Trophoblast cell (in vitro differentiated cells and primary cell): ENCODE results near the gene HIRA.

Experiments used
- DNase-seq, 2 donors: peaks; one replicate each; pipeline ENCODE4 v3.0.0-alpha.2; 2016
- H2AFZ ChIP-seq: 2 replicates; pipeline ENCODE4 v1.6.1; 2013; ENCODE audit warnings: low read length, moderate library complexity, mild to moderate bottlenecking; ENCODE audit not compliant: insufficient read depth, poor library complexity
- H2AK5ac ChIP-seq: 2 replicates; pipeline ENCODE4 v1.6.1; 2013; ENCODE audit warnings: mild to moderate bottlenecking, low read length
- H2BK120ac ChIP-seq: 2 replicates; pipeline ENCODE4 v1.6.1; 2013; ENCODE audit warnings: low read length, mild to moderate bottlenecking, moderate library complexity; ENCODE audit not compliant: insufficient read depth, poor library complexity
- H2BK12ac ChIP-seq: 2 replicates; pipeline ENCODE4 v1.6.1; 2013; ENCODE audit warnings: mild to moderate bottlenecking, low read length, moderate library complexity
- H2BK5ac ChIP-seq: 2 replicates; pipeline ENCODE4 v1.6.1; 2013; ENCODE audit warnings: low read length, low read depth, moderate library complexity, mild to moderate bottlenecking; ENCODE audit not compliant: poor library complexity
- H3K14ac ChIP-seq: 2 replicates; pipeline ENCODE4 v1.6.1; 2013; ENCODE audit warnings: mild to moderate bottlenecking, low read length
- H3K18ac ChIP-seq: 2 replicates; pipeline ENCODE4 v1.6.1; 2013; ENCODE audit warnings: mild to moderate bottlenecking, low read length
- H3K23ac ChIP-seq: 2 replicates; pipeline ENCODE4 v1.6.1; 2013; ENCODE audit warnings: low read length
- H3K27ac ChIP-seq: 2 replicates; pipeline ENCODE4 v1.5.1; 2013; ENCODE audit warnings: low read depth, mild to moderate bottlenecking, inconsistent platforms, low read length, moderate library complexity
- H3K27me3 ChIP-seq: 2 replicates; pipeline ENCODE4 v1.6.1; 2013; ENCODE audit warnings: inconsistent platforms, mild to moderate bottlenecking, low read length, moderate library complexity; ENCODE audit not compliant: insufficient read depth
- H3K36me3 ChIP-seq, 2 experiments: 1 replicate in 1 of 2; 2 replicates in 1 of 2; pipeline ENCODE4 v1.6.1; 2013; ENCODE audit warnings: low read length in 2 of 2, mild to moderate bottlenecking in 2 of 2, moderate library complexity in 1 of 2; ENCODE audit not compliant: insufficient read depth in 2 of 2, control insufficient read depth in 1 of 2
- H3K4ac ChIP-seq: 2 replicates; pipeline ENCODE4 v1.6.1; 2013; ENCODE audit warnings: low read depth, mild to moderate bottlenecking, low read length, moderate library complexity
- H3K4me1 ChIP-seq, 2 experiments: 1 replicate in 1 of 2; 2 replicates in 1 of 2; pipeline ENCODE4 v1.6.1; 2013; ENCODE audit warnings: low read length in 2 of 2, mild to moderate bottlenecking in 2 of 2, moderate library complexity in 1 of 2; ENCODE audit not compliant: insufficient read depth in 2 of 2, control insufficient read depth in 1 of 2
- H3K4me2 ChIP-seq: 2 replicates; pipeline ENCODE4 v1.6.1; 2013; ENCODE audit warnings: inconsistent platforms, mild to moderate bottlenecking, low read length, moderate library complexity
- H3K4me3 ChIP-seq: 2 replicates; pipeline ENCODE4 v1.5.1; 2013; ENCODE audit warnings: mild to moderate bottlenecking, low read depth, low read length, inconsistent platforms
- H3K79me1 ChIP-seq: one replicate; pipeline ENCODE4 v1.6.1; 2013; ENCODE audit warnings: low read length
- H3K79me2 ChIP-seq: 2 replicates; pipeline ENCODE4 v1.6.1; 2013; ENCODE audit warnings: low read length, mild to moderate bottlenecking; ENCODE audit not compliant: control insufficient read depth, insufficient read depth, poor library complexity
- H3K9ac ChIP-seq: 2 replicates; pipeline ENCODE4 v1.6.1; 2013; ENCODE audit warnings: mild to moderate bottlenecking, low read length
- H3K9me3 ChIP-seq: 2 replicates; pipeline ENCODE4 v1.6.1; 2013; ENCODE audit warnings: low read depth, mild to moderate bottlenecking, control low read depth, inconsistent platforms, low read length; ENCODE audit not compliant: insufficient read depth
- H4K12ac ChIP-seq: 2 replicates; pipeline ENCODE4 v1.6.1; 2013; ENCODE audit warnings: low read depth, mild to moderate bottlenecking, low read length, moderate library complexity
- H4K8ac ChIP-seq: 2 replicates; pipeline ENCODE4 v1.6.1; 2013; ENCODE audit warnings: low read depth, mild to moderate bottlenecking, low read length, moderate library complexity
- H4K91ac ChIP-seq: one replicate; pipeline ENCODE4 v1.6.1; 2013; ENCODE audit warnings: low read depth, mild to moderate bottlenecking, low read length, moderate library complexity
- WGBS: extraction: QIAGEN DNeasy Blood & Tissue Kit; methylation state at CpG from one replicate; pipeline ENCODE4 v1.1.7; 2013; ENCODE audit warnings: missing lambda C conversion rate; ENCODE audit not compliant: insufficient read length, insufficient coverage; ENCODE audit errors: extremely low coverage; 5-methylcytosine and 5-hydroxymethylcytosine counted together

HIRA gene

DNA sequence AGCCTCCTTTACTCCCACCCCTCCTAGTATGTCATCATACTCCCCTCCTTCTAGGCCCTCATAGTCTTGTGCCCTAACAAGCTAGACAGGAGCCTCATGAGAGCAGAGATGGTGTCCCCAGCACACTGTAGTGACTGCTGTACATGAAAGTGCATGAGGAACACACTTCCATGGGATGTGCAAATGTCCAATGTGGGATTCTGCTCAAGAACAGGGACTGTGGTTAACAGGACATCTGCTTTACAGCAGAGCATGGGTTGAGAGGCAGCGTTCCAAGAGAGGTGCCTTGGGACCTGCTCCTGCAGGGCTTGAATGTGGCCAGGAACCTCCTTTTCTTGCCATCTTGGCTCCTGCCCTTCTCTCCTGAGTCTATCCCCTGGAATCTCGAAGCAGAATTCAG, 45.3 kb downstream of the HIRA start:
- Histone ChIP-seq H3K36me3 (peaks cover 43 to 65% of the 10 kb centered on the region in 2 experiments), H3K23ac (no peak overlapping the region), H4K91ac (no peak overlapping the region), H3K4me3 (no peak overlapping the region), H3K18ac (no peak overlapping the region), H3K4me2 (no peak overlapping the region), H3K9ac (no peak overlapping the region), H3K79me1 (no peaks in the 10 kb centered on the region), H3K4me1 (no peaks in the 10 kb centered on the region), H4K8ac (no peak overlapping the region), H2AK5ac (no peak overlapping the region), H4K12ac (no peak overlapping the region), H2BK12ac (no peak overlapping the region), H2BK120ac (no peak overlapping the region), H3K27me3 (no peaks in the 10 kb centered on the region), H2AFZ (no peak overlapping the region), H3K9me3 (no peaks in the 10 kb centered on the region), H2BK5ac (no peak overlapping the region), H3K27ac (no peak overlapping the region), H3K79me2 (no peaks in the 10 kb centered on the region), H3K14ac (no peak overlapping the region), H3K4ac (no peak overlapping the region)
- WGBS, result no CpG with 5 or more reads among the region's 2 CpGs
- DNase-seq, result no peak

DNA sequence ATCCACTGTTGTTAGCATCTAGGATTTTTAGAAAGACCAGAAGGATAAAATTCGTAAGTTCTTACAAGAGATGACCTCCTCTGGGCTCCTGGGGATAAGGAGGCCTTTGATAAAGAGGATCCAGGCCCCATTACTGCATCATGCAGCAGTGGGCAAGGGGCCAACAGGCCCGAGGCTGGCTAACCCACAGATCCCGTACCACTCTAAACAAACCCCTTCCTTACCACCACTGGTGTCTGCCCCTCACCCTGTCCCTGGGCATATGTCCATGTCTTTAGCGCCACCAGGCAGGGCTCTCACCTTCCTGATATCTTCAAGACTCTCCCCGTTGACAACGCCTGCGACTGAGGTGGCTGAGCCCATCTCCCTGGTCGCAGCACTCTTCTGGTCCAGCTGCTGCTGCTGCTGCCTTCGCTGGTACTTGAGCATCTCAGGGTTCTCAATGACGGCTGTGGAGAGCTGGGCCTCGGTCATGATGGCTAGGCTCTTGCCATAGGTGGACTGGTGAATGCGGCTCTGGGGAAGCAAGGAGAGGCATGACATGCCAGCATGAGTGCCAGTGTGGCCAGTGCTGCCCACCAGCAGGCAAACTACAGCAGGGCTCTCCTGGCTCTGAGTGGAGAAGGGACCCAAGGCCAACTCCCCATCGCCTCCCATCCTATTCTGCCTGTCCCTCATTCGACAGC, 46.2 kb downstream of the HIRA start:
- Histone ChIP-seq H3K79me2 (no peaks in the 10 kb centered on the region), H2BK5ac (no peak overlapping the region), H2AK5ac (no peak overlapping the region), H3K4me3 (no peak overlapping the region), H3K36me3 (peaks cover 43 to 60% of the 10 kb centered on the region in 2 experiments), H3K27ac (no peak overlapping the region), H3K18ac (no peak overlapping the region), H2BK120ac (no peak overlapping the region), H3K14ac (no peak overlapping the region), H3K4me2 (no peak overlapping the region), H4K8ac (no peak overlapping the region), H4K12ac (no peak overlapping the region), H2BK12ac (no peak overlapping the region), H3K23ac (no peak overlapping the region), H3K9ac (no peak overlapping the region), H3K4me1 (no peaks in the 10 kb centered on the region), H3K9me3 (no peaks in the 10 kb centered on the region), H3K79me1 (no peaks in the 10 kb centered on the region), H2AFZ (no peak overlapping the region), H3K4ac (no peak overlapping the region), H3K27me3 (no peaks in the 10 kb centered on the region), H4K91ac (no peak overlapping the region)
- WGBS, result no CpG with 5 or more reads among the region's 14 CpGs
- DNase-seq, result no peak

DNA sequence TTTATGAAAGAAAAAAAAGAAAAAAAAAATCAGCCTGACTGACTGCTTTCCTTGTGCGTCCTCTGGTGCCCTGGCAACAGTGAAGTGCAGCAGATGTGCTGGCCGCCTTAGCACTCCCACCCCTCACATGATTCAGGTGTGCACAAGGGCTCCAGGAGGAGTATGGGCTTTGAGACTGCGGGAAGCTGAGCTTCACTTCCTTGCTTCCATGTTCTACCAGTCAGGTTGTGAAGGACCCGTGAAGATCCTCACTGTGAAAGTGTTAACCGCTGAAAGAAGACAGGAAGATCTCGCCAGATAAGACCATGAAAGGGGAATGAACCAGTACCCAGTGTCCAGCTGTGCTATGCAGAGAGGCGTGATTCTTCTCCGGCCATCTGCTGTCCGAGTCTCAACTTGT, 48.2 kb downstream of the HIRA start:
- Histone ChIP-seq H3K9me3 (no peaks in the 10 kb centered on the region), H3K27ac (no peak overlapping the region), H4K91ac (no peak overlapping the region), H2AK5ac (no peak overlapping the region), H3K4ac (no peak overlapping the region), H3K4me3 (no peak overlapping the region), H3K14ac (no peak overlapping the region), H3K4me1 (no peaks in the 10 kb centered on the region), H3K4me2 (no peak overlapping the region), H3K23ac (no peak overlapping the region), H3K27me3 (no peaks in the 10 kb centered on the region), H2BK12ac (no peak overlapping the region), H2BK120ac (no peak overlapping the region), H3K18ac (no peak overlapping the region), H2AFZ (no peak overlapping the region), H3K36me3 (peaks cover 31 to 46% of the 10 kb centered on the region in 2 experiments), H4K12ac (no peak overlapping the region), H3K9ac (no peak overlapping the region), H2BK5ac (no peak overlapping the region), H3K79me2 (no peaks in the 10 kb centered on the region), H4K8ac (no peak overlapping the region), H3K79me1 (no peaks in the 10 kb centered on the region)
- no peak for DNase-seq
- no CpG with 5 or more reads among the region's 9 CpGs for WGBS

DNA sequence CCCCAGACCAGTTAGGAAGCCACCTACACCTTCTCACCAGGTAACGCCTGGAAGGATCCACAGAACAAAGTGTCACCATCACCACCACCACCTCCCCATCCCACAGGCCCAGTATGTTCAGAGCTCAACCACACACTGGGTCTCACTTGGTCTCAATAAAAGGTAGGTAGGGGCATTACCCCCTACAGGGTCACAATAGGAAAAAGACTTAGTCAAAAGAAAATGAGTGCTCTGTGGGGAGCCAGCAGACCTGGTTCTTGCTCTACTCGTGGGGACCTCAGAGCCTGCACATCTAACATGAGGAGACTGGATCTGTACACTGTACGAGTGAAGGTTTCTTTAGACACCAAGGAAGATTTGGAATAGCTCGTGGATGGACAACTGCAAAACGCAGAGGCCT, 49.3 kb downstream of the HIRA start:
- Histone ChIP-seq H3K4me2 (no peak overlapping the region), H3K23ac (no peak overlapping the region), H3K18ac (no peak overlapping the region), H3K79me1 (no peaks in the 10 kb centered on the region), H3K4ac (no peak overlapping the region), H2BK12ac (no peak overlapping the region), H2BK120ac (no peak overlapping the region), H3K9me3 (no peaks in the 10 kb centered on the region), H2BK5ac (no peak overlapping the region), H4K8ac (no peak overlapping the region), H3K79me2 (no peaks in the 10 kb centered on the region), H3K36me3 (peaks cover 30 to 47% of the 10 kb centered on the region in 2 experiments), H3K14ac (no peak overlapping the region), H3K9ac (no peak overlapping the region), H4K12ac (no peak overlapping the region), H2AK5ac (no peak overlapping the region), H4K91ac (no peak overlapping the region), H3K4me1 (no peaks in the 10 kb centered on the region), H3K27ac (no peak overlapping the region), H3K4me3 (no peak overlapping the region), H3K27me3 (no peaks in the 10 kb centered on the region), H2AFZ (no peak overlapping the region)
- no CpG with 5 or more reads among the region's 5 CpGs for WGBS
- no peak for DNase-seq
